HG02938 (cell line): ENCODE data around the gene MRPL39.

Experiments used
- ATAC-seq: cut with Tn5 transposase; IDR thresholded peaks from one replicate; pipeline ENCODE4 v1.9.1; 2021; ENCODE audit warnings: mild to moderate bottlenecking, moderate library complexity; ENCODE audit not compliant: unreplicated experiment

The MRPL39 gene

GRCh38 chr21:25541042-25541441 lies 66.2 kb downstream of the MRPL39 start:
- no peak for ATAC-seq

GRCh38 chr21:25539606-25540005 lies 67.7 kb downstream of the MRPL39 start:
- no peak for ATAC-seq

- ATAC-seq, result no peak
Measured at GRCh38 chr21:25537174-25537573, 70.1 kb downstream of the MRPL39 start.

- no peak for ATAC-seq
Measured at GRCh38 chr21:25536752-25537151, 70.5 kb downstream of the MRPL39 start.

- ATAC-seq, result no peak
Measured at GRCh38 chr21:25535849-25536248, 71.4 kb downstream of the MRPL39 start.
